Activated CD4-positive, alpha-beta T cell treated with anti-CD3 and anti-CD28 coated beads for 1 hour (primary cell): ENCODE measurements around the gene SRRT.
A peak's percentile ranks its signal among the peaks of the same experiment; 100 is the strongest.

Experiments
- DNase-seq: peaks from one replicate; pipeline ENCODE4 v3.0.0-alpha.2; 2020

Gene SRRT

GRCh38 chr7:100882201-100882600, 7.3 kb downstream of the SRRT start:
- DNase-seq, result no peak

- DNase-seq, result no peak
Measured at GRCh38 chr7:100882785-100883526, 8.1 kb downstream of the SRRT start.

GRCh38 chr7:100884736-100885439, 10.0 kb downstream of the SRRT start:
- no peak for DNase-seq

- DNase-seq, result no peak
Measured at GRCh38 chr7:100885440-100886141, 10.7 kb downstream of the SRRT start.

- no peak for DNase-seq
Measured at GRCh38 chr7:100886142-100886935, 11.4 kb downstream of the SRRT start.

- DNase-seq, result no peak
Measured at GRCh38 chr7:100886936-100887515, 12.1 kb downstream of the SRRT start.

- no peak for DNase-seq
Measured at GRCh38 chr7:100887516-100888290, 12.8 kb downstream of the SRRT start.

GRCh38 chr7:100888291-100888987, 13.5 kb downstream of the SRRT start:
- DNase-seq, result no peak

GRCh38 chr7:100888988-100889750, 14.3 kb downstream of the SRRT start, which contains the start of gene UFSP1:
TSS of gene UFSP1 (minus strand) at chr7:100889715. CDS start at chr7:100889271, 444 bp downstream.
- no peak for DNase-seq

- no peak for DNase-seq
Measured at GRCh38 chr7:100890653-100891567, 16.0 kb downstream of the SRRT start.

- no peak for DNase-seq
Measured at GRCh38 chr7:100891568-100892247, 16.8 kb downstream of the SRRT start.

- DNase-seq, result no peak
Measured at GRCh38 chr7:100892364-100893317, 17.7 kb downstream of the SRRT start.

- DNase-seq, result no peak
Measured at GRCh38 chr7:100893318-100893895, 18.5 kb downstream of the SRRT start.

- DNase-seq, result no peak
Measured at GRCh38 chr7:100893910-100894721, 19.2 kb downstream of the SRRT start.

- peak; percentile 40 for DNase-seq
Measured at GRCh38 chr7:100894860-100895700, 20.2 kb downstream of the SRRT start.
